Adipose tissue (tissue), 3 donors: ENCODE measurements around the gene EGR4. TPM values are rescaled to one million over a fixed set of nuclear protein-coding genes. Genes with fewer than 3 reads are reported as not detected.

Experiments
- H3K27ac ChIP-seq: one replicate; pipeline ENCODE4 v1.5.1; 2013; ENCODE audit warnings: low read depth, low read length
- WGBS, 3 donors: extraction: QIAGEN DNeasy Blood & Tissue Kit; methylation state at CpG; one replicate each; pipeline ENCODE4 v1.1.7; 2013; 5-methylcytosine and 5-hydroxymethylcytosine counted together
- polyA plus RNA-seq, 3 donors: library from polyadenylated mRNA; stranded (reverse); fragments of 200-250 nt; gene quantifications; one replicate each; pipeline ENCODE4 v1.2.3, GENCODE V29; 2013
- donor health status: healthy with polysubstance abuse.
- donor health status: Bipolar disorder and iron deficiency.
- donor health status: healthy.

Gene EGR4
- polyA plus RNA-seq, 3 donors = 0.05 to 0.28 TPM; not detected in 1

DNA sequence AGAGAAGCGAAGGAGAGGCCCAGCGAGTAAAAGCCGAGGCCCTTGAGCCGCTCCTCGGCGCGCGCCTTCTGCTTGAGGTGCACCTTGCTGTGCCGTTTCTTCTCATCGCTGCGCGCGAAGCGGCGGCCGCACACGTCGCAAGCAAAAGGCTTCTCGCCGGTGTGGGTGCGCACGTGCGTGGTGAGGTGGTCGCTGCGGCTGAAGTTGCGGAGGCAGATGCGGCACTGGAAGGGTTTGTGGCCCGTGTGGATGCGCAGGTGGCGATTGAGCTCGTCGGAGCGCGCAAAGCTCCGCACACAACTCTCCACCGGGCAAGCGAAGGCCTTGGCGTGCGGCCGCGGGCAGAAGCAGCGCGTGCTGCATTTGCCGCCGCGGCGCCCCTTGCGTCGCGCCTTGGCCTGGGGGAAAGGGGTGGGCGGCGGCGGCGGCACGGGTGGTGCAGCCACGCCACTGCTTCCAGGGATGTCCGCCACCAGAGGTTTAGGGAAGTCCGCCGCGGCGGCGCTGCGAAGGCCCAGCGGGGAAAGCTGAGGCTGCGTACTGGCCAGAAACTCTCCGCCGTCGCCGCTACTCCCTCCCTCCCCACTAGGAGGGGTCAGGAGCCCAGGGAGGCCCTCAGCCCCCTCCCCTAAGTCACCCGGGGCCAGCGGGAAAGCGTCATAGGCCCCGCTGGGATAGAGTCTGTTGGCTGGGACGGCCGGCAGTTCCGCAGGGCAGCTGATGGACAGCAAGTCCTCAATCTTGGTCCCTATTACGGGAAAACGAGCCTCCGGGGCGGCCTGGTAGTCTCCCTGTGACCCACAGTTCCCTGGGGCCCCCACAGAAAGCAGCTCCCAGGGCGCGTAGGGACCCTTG is 1.7 kb downstream of the EGR4 start:
- no peak overlapping the region for H3K27ac ChIP-seq
- WGBS, 3 donors = 2 to 3% (median 3%) methylated on average over 73 to 82 of the region's 82 CpGs

DNA sequence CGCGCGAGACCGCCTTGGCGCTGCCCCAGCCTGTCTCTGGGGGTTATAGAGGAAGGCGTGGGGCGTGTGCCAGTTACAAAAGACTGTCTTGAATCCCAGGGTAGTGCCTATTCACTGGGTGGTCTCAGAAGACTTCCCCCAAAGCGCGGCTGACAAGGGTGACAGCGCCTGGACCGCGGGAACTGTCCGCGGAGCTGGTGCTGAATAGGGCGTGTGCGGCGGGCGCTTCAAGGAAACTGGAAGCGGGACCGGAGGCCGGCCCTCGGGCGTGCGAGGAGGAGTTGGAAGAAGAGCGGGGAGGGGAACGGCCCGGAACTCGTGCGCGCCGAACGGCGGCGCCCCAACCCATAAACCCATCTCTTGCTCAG is 2.3 kb downstream of the EGR4 start:
- 3 to 6% (median 4%) methylated on average over 34 of the region's 34 CpGs for WGBS, 3 donors
- H3K27ac ChIP-seq = no peak overlapping the region

- no peak overlapping the region for H3K27ac ChIP-seq
- WGBS, 3 donors = 52 to 58% (median 58%) methylated on average over 6 of the region's 6 CpGs
Observed at GRCh38 chr2:73290049-73290839, 3.1 kb downstream of the EGR4 start.

DNA sequence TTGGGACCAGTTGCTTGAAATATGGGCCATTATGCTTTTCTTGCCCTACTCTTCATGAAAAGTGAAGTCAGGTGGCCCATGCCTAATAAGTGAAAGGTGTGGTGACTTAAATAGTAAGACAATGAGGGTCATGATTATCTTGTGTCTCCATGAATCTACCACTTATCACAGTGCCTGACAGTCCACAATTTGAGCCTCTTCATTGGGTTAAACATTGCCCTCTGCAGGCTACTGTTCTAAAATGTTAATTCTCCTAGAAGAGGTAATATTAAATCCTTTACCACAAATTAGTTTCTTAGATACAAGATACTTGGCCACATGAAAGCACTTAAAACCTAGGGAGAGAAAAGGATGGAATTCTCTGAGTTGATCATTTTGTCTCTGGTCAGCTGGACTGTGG is 4.0 kb downstream of the EGR4 start:
- no peak overlapping the region for H3K27ac ChIP-seq

DNA sequence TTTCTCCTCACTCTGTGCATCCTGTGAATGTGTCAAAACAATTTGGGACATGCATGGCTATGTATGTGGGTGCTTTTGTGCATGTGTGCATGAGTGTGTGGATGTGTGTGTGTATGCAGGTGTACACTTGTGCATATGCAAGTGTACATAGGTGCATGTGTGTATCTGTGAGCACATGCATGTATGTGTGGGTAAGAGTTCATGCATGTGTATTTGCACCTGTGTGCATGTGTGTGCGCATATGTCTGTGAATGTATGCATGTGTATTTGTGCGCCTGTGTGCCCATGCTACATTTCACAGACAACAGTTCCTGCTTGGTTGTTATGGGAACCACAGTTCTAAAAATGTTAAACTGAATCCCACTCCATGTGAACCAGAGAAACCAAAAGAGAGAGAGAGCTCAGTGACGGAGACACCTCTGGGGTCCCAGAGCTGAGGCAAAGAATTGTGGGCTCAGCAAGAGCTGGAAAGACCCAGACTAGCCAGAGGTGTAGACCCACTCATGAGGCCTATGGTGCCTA is 7.2 kb downstream of the EGR4 start:
- H3K27ac ChIP-seq = no peak overlapping the region
- WGBS, 3 donors = 83 to 95% (median 89%) methylated on average over 3 of the region's 3 CpGs

GRCh38 chr2:73285159-73285739 is 8.1 kb downstream of the EGR4 start:
- H3K27ac ChIP-seq = no peak overlapping the region
- 34 to 62% (median 34%) methylated on average over 5 of the region's 5 CpGs for whole genome bisulfite sequencing, 3 donors

- H3K27ac ChIP-seq = no peak within 1 kb of the TSS
- 1 to 3% (median 1%) methylated on average over 52 to 64 of the region's 69 CpGs for WGBS, 3 donors
Observed at GRCh38 chr2:73284296-73285158, 8.8 kb downstream of the EGR4 start, which contains the start of gene FBXO41. Gene FBXO41 (minus strand): TSS chr2:73284478. CDS start chr2:73269630, 14,848 bp downstream.

GRCh38 chr2:73283545-73284295 is 9.6 kb downstream of the EGR4 start:
- H3K27ac ChIP-seq = no peak overlapping the region
- WGBS, 3 donors = 3 to 5% (median 5%) methylated on average over 40 to 43 of the region's 43 CpGs

DNA sequence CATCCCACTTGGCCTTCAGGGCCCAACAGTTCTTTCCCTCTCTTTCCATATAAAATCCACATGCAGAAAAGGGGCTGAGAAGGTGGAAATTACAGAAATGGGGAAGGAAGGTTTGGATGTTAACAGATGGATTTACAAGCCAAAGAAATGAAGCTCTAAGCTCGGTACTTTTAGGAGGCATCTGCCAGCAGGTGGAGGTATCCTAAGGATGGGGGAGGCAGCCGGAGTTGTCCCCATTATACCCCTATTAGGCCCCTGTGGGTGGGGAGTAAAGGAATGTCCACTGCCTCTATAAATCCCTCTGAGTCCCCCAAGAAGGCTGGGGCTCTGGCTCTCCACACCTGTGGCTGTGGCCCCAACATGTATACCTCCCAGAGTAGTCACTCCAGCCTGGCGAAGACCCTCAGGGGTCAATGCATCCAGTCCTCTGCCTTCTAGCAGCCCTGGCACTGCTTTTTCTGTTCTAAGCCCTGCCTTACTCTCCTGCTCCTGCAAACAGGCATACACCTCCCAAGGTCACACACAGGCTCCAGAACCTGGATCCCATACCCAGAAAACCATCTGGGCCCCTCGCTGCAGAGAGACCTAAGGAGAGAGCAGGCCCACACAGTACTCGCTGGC is 10.3 kb downstream of the EGR4 start:
- no peak overlapping the region for H3K27ac ChIP-seq
- 45 to 57% (median 56%) methylated on average over 5 of the region's 5 CpGs for WGBS, 3 donors

GRCh38 chr2:73281244-73281643 is 12.1 kb downstream of the EGR4 start:
- H3K27ac ChIP-seq = no peak overlapping the region

DNA sequence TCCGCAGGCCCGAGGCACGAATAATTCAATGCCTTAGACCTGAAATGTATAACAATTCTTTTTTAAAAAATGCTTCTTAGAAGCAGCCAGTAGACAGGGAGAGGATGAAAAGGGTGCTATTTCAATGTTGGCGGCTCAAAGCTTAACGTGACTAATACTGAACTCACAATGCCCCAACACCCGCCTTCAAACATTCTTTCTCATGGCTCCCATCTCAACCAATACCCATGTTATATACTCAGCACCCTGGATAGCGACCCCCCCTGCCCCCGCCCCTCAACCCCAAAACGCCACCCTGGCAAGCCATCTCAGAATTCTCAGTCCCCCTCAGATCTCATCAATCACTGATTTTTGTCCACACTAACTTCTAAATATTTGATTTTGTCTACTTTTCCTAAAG is 13.5 kb downstream of the EGR4 start:
- H3K27ac ChIP-seq = no peak overlapping the region
- WGBS, 3 donors = 83% methylated on average over 9 of the region's 9 CpGs

DNA sequence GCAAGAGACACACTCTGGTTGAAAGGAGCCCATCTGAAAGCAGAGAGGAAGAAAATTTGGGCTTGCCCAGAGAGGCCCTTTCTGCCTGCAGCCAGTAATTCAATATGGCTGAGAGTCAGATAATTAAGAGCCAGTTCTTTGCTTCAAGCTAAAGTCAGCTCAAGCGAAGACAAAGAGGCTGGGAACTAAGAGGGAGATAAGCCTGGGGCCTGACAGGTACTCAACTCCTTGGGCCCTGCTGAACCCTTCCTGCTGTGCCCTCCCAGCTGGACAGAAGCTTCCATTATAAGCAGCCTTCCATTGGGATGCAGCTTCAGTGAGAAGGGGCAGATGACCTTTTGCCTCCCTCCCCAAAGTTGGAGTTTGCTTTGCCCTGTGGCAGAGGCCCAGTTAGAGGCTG is 21.1 kb downstream of the EGR4 start:
- WGBS, 3 donors = 76 to 100% (median 82%) methylated on average over 1 of the region's 1 CpG
- no peak overlapping the region for H3K27ac ChIP-seq

- 24 to 36% (median 33%) methylated on average over 14 to 22 of the region's 22 CpGs for WGBS, 3 donors
- no peak overlapping the region for H3K27ac ChIP-seq
Observed at GRCh38 chr2:73269686-73270465, 23.5 kb downstream of the EGR4 start.

DNA sequence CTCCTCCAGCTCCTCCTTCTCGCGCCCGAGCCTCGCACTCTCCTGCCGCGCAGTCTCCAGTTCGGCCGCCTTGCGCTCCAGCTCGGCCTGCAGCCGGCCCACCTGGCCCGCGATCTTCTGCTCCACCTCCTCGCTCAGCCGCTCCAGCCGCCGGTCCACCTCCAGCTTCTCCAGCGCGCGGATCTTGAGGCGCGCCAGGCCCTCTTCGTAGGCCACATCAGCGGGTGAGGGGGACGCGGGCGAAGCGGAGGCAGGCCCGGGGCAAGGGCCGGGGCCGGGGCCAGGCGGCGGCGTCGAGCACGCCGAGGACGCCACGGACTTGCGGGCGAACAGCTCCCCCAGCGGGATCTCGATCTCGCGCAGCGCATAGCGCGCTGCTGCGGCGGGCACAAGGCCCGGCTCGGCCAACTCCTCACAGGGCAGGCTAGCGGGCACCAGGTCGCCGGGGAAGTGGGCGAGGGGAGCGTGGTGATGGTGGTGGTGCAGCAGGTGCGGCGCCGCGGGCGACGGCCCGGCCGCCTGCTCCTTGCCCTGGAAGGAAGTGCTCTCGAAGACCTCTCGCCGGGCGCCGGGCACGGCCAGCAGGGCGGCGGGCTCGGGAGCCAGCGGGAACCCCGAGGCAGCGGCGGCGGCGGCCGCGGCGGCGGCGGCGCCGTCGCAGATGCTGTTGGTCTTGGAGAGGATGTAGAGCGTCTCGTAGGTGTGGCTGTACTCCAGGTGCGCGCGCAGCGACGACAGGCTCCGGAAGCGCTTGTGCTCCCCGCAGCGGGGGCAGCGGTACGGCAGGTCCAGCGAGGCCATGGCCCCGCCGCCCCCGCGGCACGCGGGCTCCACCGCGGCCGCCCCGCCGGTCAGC is 24.3 kb downstream of the EGR4 start:
- H3K27ac ChIP-seq = no peak overlapping the region
- 13 to 21% (median 17%) methylated on average over 80 to 113 of the region's 113 CpGs for WGBS, 3 donors

DNA sequence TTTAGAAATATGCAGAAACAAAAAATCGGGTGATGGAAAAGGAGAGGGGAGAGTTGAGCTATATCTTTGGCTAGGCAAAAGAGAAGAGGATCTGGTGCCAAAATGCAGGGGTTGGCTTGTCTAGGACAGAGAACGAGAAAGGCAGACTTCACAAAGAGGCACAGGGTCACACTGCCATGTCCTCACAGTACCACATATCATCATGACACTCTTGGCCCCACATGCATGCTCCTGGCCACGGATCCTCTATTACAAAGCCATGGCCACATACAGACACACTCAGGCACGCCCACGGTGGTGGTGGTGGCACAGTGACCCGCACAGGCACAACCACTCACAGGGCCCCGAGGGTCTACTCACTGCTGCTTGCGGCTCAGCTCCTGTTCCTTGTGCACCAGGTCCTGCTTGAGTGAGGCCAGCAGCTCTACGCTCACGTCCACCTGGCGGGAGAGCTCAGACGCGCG is 24.9 kb downstream of the EGR4 start:
- WGBS, 3 donors = 30 to 58% (median 54%) methylated on average over 14 of the region's 14 CpGs
- no peak overlapping the region for H3K27ac ChIP-seq

- WGBS, 3 donors = 94 to 98% (median 97%) methylated on average over 4 of the region's 4 CpGs
- H3K27ac ChIP-seq = no peak overlapping the region
Observed at GRCh38 chr2:73267008-73267407, 26.3 kb downstream of the EGR4 start.
